Raji (cell line): Measurements from ENCODE around the gene ORAI3.

Experiments used
- POLR2A ChIP-seq: IDR thresholded peaks from 2 replicates; pipeline ENCODE4 v1.6.1; 2011; ENCODE audit warnings: low read depth, low read length, control low read depth; ENCODE audit not compliant: insufficient read depth

Gene ORAI3

DNA sequence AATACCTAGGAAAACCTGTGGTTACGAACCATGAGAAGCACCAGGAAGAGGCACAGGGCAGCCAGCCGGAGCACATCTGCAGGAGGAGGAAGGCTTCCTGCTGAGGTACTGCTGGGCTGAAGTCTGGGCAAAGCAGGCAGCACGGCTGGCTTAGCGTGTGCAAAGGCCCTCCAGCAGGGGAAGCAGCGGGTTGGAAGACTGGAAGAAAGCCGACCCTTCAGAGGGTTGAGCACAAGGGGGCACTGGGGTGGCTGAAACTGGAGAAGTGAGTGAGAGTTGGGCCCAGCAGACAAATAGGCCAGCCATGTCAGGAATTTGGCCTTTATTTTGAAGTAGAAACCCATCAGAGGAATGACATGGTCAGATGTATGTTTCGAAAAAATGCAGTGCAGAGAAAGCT, 24.0 kb downstream of the ORAI3 start:
- no peak for TF ChIP-seq POLR2A

DNA sequence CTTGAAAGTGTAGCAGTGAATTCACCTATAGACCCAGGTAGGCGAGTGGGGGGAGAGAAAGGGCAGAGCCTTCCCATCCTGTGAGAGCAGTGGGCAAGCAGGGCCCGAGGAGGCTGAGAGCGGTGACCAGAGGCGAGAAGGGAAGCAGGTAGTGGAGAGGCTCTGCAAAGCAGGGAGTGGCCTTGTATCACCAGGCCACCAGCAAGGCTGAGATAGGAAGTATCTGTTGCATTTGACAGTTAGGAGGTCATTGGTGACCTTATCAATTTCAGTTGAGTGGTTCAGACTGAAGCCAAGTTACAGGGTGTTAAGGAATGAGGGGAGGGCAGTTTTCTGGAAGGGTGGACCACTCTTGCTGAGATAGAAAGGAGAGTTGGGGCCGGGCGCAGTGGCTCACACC, 25.5 kb downstream of the ORAI3 start:
- no peak for TF ChIP-seq POLR2A

DNA sequence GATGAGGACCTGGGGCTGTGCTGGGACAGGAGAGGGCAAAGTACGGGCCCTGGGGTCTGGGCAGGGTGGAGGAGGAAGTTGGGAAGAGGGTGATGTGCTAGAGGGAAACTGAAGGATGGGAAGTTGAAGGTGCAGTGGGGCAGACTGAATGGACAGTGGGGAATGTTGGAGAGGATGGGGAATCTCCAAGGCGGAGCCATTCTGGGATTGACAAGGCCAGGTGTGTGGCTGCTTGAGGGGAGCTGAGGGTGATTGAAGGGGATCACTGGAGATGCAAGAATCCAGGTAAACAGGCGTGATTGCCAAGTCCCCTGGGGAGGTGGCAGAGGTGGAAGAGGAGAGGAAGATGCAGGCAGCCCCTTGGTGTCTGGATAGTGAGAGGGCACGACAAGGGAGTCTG, 27.6 kb downstream of the ORAI3 start:
- TF ChIP-seq POLR2A: no peak

- TF ChIP-seq POLR2A: no peak
Observed at GRCh38 chr16:30977502-30977901, 28.6 kb downstream of the ORAI3 start.

DNA sequence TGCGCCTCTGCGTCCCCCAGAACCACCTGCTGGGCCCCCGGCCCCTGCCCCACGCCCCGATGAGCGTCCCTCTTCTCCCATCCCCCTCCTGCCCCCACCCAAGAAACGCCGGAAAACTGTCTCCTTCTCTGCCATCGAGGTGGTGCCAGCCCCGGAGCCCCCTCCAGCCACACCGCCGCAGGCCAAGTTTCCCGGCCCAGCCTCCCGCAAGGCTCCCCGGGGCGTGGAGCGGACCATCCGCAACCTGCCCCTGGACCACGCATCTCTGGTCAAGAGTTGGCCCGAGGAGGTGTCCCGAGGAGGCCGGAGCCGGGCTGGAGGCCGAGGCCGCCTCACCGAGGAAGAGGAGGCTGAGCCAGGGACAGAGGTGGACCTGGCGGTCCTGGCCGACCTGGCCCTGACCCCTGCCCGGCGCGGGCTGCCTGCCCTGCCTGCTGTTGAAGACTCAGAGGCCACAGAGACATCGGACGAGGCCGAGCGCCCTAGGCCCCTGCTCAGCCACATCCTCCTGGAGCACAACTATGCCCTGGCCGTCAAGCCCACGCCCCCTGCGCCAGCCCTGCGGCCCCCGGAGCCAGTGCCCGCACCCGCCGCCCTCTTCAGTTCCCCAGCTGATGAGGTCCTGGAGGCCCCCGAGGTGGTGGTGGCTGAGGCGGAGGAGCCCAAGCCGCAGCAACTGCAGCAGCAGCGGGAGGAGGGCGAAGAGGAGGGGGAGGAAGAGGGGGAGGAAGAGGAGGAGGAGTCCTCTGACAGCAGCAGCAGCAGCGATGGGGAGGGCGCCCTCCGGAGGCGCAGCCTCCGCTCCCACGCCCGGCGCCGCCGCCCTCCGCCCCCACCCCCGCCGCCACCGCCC, 30.5 kb downstream of the ORAI3 start:
- TF ChIP-seq POLR2A: no peak

DNA sequence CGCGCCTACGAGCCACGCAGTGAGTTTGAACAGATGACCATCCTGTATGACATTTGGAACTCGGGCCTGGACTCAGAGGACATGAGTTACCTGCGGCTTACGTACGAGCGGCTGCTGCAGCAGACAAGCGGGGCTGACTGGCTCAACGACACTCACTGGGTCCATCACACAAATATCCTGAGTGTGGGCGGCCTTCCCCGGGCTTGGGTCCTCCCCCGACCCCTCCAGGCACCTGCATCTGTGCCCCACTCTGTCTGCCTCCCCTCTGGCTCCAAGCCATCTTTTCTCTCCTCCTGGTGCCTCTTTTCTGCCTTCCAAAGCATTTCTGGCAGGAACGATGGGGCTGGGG, 31.1 kb downstream of the ORAI3 start:
- no peak for TF ChIP-seq POLR2A

- no peak for TF ChIP-seq POLR2A
Observed at GRCh38 chr16:30980434-30980833, 31.6 kb downstream of the ORAI3 start.

DNA sequence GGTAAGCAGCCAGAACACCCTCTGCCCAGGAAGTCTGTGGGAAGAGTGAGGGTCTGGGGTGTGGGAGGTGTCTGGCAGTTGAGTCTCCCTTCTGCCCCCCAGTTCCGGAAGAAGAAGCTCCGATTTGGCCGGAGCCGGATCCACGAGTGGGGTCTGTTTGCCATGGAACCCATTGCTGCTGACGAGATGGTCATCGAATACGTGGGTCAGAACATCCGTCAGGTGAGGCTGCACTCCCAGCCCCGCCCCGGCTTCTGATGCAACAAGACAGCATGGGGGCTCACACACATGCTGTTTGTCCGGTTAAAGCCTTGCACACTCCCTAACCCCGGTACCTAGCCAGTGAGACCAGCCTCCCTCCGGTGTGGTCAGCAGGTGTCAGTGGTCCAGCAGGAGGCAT, 32.1 kb downstream of the ORAI3 start:
- TF ChIP-seq POLR2A: no peak

GRCh38 chr16:30982548-30983288, 33.9 kb downstream of the ORAI3 start:
- TF ChIP-seq POLR2A: no peak

- TF ChIP-seq POLR2A: no peak
Observed at GRCh38 chr16:30983289-30983889, 34.5 kb downstream of the ORAI3 start.

- TF ChIP-seq POLR2A: no peak
Observed at GRCh38 chr16:30983898-30984610, 35.2 kb downstream of the ORAI3 start.

DNA sequence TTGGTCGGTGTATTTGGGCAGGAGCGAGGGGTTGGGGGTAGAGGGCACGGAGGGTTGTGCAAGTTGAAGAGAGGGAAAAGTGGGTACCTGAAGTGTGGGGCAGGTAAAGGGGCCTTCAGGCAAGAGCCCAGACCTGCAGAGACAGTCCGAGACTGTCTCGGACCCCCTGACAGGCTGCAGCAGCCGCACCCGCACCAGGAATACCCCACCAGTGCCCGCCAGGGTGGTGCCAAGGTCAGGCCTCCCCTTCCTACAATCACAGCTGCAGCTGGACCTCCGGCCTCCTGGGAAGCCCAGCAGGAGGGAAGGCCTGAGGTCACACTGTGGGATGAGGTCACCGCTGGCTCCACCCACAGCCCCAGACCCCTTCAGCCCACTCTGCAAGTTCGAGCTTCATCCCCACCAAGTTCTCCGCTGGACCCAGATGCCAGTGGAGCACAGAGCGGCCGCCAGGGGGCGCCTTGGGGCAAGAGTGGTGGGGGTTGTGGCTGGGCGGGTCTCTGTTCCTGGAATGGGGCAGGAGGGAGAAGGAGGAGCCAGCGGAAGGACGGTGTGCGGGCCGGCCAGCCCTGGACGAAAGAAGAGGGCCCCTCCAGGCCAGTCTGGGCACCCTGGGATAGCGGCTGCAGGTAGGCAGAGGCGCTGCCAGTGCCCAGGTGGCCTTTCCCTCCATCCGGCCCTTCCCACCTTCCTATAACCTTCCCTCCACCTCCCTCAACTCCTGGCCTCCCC, 36.0 kb downstream of the ORAI3 start, which contains the start of gene HSD3B7:
Gene HSD3B7 (plus strand): TSS at position 539 of the 732 bp plus-strand sequence. CDS start 452 bp downstream, outside the sequence.
- TF ChIP-seq POLR2A: no peak

- TF ChIP-seq POLR2A: no peak
Observed at GRCh38 chr16:30985401-30986128, 36.7 kb downstream of the ORAI3 start.
